ACC112 (cell line): ENCODE results near the gene NEURL1B.
"Not testable (repeated sequence)": the region's sequence is repeated elsewhere in the genome, so short reads cannot be mapped to it uniquely, and the experiment has no call there.

Experiments used
- H2AFZ ChIP-seq: fragments of 200-600 bp; sonication (generic); one replicate; pipeline ENCODE4 v1.6.0; 2017; ENCODE audit warnings: antibody characterized with exemption, low read length; ENCODE audit not compliant: unreplicated experiment
- H3K27ac ChIP-seq: fragments of 200-600 bp; sonication (generic); 2 replicates; pipeline ENCODE4 v1.5.1; 2014; ENCODE audit warnings: low read depth, mild to moderate bottlenecking, antibody characterized with exemption, low read length, moderate library complexity
- H3K27me3 ChIP-seq: fragments of 200-600 bp; sonication (generic); 2 replicates; pipeline ENCODE4 v1.6.1; 2014; ENCODE audit warnings: mild to moderate bottlenecking, antibody characterized with exemption, low read length, moderate library complexity, mixed read lengths; ENCODE audit not compliant: insufficient read depth
- H3K36me3 ChIP-seq: fragments of 200-600 bp; sonication (generic); 2 replicates; pipeline ENCODE4 v1.6.1; 2016; ENCODE audit warnings: mild to moderate bottlenecking, antibody characterized with exemption, low read length, moderate library complexity, mixed read lengths; ENCODE audit not compliant: insufficient read depth
- H3K4me1 ChIP-seq: fragments of 200-600 bp; sonication (generic); one replicate; pipeline ENCODE4 v1.6.1; 2016; ENCODE audit warnings: low read length, mixed read lengths; ENCODE audit not compliant: insufficient read depth, unreplicated experiment, control insufficient read depth
- H3K4me3 ChIP-seq: fragments of 200-600 bp; sonication (generic); 2 replicates; pipeline ENCODE4 v1.5.1; 2014; ENCODE audit warnings: mild to moderate bottlenecking, low read depth, low read length
- H3K79me2 ChIP-seq: fragments of 200-600 bp; sonication (generic); one replicate; pipeline ENCODE4 v1.6.0; 2016; ENCODE audit warnings: low read length; ENCODE audit not compliant: control insufficient read depth, unreplicated experiment, insufficient read depth

The NEURL1B gene

DNA sequence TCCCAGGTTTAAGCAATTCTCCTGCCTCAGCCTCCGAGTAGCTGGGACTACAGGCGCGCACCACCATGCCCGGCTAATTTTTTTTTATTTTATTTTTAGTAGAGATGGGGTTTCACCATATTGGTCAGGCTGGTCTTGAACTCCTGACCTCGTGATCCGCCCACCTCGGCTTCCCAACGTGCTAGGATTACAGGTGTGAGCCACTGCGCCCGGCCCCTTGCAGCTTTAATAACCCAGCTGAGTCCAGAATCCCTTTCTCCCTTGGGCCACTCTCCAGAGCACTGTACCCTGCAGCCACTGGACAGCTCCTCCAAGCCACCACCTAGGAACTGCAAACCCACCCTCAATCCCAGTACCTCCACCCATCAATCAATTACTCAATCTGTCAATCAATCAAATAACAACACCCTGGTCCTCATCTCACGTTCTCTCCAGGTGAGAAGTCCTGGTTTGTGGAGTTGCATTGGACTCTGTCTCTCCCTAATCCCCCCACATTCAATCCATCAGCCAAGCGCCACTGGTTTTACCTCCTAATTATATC is 70.3 kb downstream of the NEURL1B start:
- H2AFZ ChIP-seq, H3K36me3 ChIP-seq, H3K79me2 ChIP-seq, H3K27ac ChIP-seq, H3K4me3 ChIP-seq, H3K27me3 ChIP-seq: not testable (repeated sequence)
- peaks cover 14% of the 10 kb centered on the region for H3K4me1 ChIP-seq

DNA sequence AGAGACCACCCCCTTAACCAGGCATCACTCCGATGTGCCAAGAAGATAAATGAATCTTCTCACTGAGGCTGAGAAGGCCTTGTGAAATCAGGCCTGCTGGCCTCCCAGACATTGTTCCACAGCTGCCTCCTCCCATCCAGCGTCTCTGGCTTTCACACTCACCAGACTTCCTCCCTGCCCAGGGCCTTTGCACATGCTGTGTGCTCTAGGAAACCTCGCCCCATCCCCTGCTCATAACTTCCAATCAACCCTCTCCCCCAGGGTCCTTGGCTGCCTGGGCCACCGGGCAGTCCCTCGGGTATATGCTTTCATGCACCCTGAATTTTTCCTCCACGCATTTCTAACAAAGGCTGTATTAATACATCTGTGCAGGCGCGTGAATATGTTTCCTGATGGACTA is 71.5 kb downstream of the NEURL1B start:
- H3K36me3 ChIP-seq: no peaks in the 10 kb centered on the region
- H2AFZ ChIP-seq: no peak overlapping the region
- H3K27ac ChIP-seq: no peak overlapping the region
- peaks cover 19% of the 10 kb centered on the region for H3K4me1 ChIP-seq
- no peaks in the 10 kb centered on the region for H3K79me2 ChIP-seq
- H3K4me3 ChIP-seq: no peak overlapping the region
- no peaks in the 10 kb centered on the region for H3K27me3 ChIP-seq

DNA sequence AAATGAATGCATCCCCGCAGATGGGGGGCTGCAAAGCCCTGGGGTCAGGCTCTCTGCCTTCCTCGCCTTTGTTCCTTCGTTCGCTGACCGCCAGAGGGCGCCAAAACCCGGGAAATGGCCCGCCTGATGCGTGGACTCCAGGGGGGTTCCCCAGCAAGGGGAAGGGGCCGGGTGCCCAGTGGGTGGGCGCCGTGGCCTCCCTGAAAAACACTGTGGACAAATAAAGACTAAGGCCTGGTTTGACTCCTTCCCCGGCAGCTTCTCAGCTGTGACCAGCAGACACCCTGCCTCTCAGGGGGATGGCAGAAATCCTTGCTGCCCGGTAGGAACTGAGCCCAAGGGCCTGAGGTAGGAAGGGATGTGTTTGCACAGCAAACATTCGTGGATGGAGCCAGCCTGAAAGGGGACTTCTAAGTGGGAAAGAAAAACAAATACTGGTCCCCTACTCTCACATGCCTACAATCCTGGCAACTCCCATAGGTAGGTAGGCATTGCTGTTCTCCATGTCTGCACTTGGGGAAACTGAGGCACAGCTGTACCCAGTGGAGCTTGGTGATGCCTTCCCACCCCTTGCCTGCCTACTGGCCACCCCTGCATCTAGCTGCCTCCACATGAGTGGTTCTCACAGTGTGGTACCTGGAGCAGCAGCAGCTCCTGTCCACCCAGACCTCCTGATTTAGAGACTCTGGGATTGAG is 72.2 kb downstream of the NEURL1B start:
- Histone ChIP-seq H3K27ac (0 out of 2 replicates have a peak overlapping the region, but pooled peaks have one; percentile 9), H2AFZ (no peak overlapping the region), H3K4me1 (peaks cover 19% of the 10 kb centered on the region)

DNA sequence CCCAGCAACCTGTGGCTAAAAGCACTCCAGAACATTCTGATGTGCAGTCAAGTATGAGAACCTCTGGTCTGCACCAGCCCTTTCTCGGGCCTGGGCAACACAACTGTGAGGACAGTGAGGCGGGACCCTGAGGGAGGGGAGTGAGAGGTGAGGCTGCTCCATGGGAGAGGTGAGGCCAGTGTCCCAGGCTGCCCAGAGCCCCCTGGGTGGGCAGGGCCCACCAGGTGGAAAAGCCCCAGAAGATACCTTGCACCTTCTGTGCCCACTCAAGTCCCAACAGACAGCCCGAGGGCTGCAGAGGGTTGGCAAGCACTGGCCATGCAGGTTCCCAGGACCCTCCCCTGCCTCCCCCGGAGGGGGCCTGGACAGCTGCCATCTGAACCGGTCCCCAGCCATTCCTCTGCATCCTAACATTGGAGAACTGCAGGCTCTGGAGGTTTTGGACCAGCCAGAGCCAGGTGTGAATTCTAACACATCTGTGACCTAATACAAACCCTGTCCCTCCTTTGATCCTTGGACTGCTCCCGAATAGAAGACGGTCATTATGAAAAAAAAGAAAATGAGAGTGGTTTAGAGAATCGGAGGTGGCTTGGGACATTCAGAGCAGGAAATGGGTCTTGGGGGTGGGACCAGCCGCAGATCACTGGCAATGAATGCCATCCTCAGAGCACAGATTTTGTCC is 72.9 kb downstream of the NEURL1B start:
- no peaks in the 10 kb centered on the region for H3K27me3 ChIP-seq
- peaks cover 19% of the 10 kb centered on the region for H3K4me1 ChIP-seq
- no peak overlapping the region for H2AFZ ChIP-seq
- no peaks in the 10 kb centered on the region for H3K79me2 ChIP-seq
- peak overlapping the region; percentile 84; the same call in 1 of the 2 replicates for H3K27ac ChIP-seq
- H3K36me3 ChIP-seq: no peaks in the 10 kb centered on the region
- H3K4me3 ChIP-seq: no peak overlapping the region

More for the DNA sequence above, 72.2 kb downstream of the NEURL1B start:
- Histone ChIP-seq H3K4me3 (no peak overlapping the region), H3K27me3 (no peaks in the 10 kb centered on the region), H3K79me2 (no peaks in the 10 kb centered on the region), H3K36me3 (no peaks in the 10 kb centered on the region)

DNA sequence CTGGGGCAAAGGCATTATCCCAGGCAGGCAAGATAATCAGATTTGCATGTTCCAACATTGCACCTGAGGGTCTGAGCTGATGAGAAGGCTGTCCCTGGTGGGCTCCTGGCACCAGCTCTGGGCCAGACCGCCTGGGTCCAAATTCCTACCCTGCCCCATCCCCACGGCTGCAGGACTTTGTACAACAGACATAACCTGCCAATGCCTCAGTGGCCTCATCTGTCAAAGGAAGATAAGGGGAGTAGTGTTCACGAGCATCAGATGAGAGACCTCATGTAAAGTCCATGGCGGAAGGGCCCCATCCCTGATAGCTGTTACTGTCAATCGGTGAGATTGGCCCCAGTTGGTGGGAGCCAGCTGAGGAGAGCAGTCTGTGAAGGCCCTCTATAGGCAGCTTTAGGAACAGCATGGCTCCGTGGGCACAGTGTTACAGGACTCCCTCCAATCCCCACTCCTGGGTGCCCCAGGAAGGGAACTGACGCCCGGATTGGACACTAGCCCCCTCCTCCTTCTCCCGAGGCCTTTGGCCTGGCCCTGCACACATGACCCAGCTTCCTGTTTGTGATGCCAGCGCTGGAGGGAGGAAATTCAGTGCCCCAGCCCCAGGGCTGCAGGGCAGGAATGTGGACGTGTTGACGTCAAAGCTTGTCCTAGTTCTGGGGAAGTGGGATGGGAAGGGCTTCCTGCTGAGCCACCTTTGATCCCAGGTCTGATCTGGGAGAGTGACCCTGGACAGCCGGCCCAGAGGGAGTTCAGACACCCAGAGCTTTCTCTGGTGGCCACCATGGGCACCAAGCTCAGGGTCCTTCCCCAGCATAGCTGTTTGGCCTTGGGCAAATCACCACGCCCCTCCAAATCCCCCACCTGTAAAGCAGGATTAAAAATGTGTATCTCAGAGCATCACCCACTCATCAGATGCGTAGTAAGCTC is 73.7 kb downstream of the NEURL1B start:
- no peak overlapping the region for H2AFZ ChIP-seq
- H3K36me3 ChIP-seq: no peaks in the 10 kb centered on the region
- H3K4me1 ChIP-seq: peaks cover 19% of the 10 kb centered on the region
- H3K79me2 ChIP-seq: no peaks in the 10 kb centered on the region
- H3K27me3 ChIP-seq: no peaks in the 10 kb centered on the region
- H3K4me3 ChIP-seq: no peak overlapping the region
- H3K27ac ChIP-seq: peak overlapping the region; percentile 84

DNA sequence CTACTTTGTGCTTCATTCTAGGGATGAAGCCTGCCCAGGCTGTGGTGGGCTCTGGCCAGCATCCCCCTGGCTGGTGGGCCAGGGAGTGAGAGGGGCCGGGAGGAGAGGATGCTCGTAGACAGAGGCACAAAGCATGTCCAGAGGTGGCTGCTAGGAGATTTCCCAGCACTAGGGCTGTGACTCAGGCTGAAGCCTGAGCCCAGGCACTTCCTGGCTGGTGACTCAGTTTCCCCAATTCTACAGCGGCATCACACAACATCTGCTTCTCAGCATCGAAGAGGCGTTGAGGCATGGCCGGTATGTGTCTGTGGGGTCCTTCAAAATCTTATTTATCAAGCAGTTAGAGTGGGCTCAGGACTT is 74.3 kb downstream of the NEURL1B start:
- H3K4me3 ChIP-seq: no peak overlapping the region
- H3K27me3 ChIP-seq: no peaks in the 10 kb centered on the region
- H3K27ac ChIP-seq: peak overlapping the region; percentile 84
- H2AFZ ChIP-seq: no peak overlapping the region
- peaks cover 19% of the 10 kb centered on the region for H3K4me1 ChIP-seq
- H3K79me2 ChIP-seq: no peaks in the 10 kb centered on the region
- no peaks in the 10 kb centered on the region for H3K36me3 ChIP-seq

DNA sequence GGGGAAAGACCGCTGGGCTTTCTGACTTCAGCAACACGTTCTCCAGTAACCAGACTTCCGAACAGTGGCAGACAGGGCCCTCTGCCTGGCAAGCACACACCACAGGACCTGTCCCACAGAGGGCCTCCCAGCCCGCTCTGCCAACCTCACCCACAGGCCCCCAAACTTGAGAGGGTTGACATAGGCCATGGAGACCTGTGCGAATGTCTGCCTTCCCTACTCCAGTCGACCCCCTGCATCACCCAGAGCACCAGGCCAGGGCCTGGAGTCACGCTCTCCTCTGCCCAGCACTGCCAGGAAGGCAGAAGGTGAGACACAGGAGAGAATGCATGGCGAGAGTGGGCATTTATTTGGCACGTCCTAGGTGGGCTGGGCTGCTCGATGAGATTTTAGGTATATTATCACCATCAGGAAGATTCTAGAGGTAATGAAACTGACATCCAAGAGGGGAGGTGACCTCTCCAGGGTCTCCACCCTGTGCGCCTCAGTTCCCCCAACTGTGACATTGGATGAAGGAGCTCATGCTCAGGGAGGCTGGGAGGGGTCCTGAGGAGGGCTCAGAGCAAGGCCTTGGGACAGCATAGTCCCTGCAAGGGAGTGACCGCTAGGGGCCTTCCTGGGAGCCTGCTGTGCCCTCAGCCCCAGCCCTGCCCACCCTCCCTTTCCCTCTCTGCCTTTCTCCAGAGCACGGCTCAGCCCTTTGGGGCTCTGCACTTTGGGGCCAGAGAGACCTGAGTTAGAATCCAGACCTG is 75.0 kb downstream of the NEURL1B start:
- H3K4me3 ChIP-seq: no peak overlapping the region
- no peaks in the 10 kb centered on the region for H3K79me2 ChIP-seq
- no peak overlapping the region for H2AFZ ChIP-seq
- peak overlapping the region; percentile 84 for H3K27ac ChIP-seq
- no peaks in the 10 kb centered on the region for H3K36me3 ChIP-seq
- H3K4me1 ChIP-seq: peaks cover 19% of the 10 kb centered on the region
- H3K27me3 ChIP-seq: no peaks in the 10 kb centered on the region

DNA sequence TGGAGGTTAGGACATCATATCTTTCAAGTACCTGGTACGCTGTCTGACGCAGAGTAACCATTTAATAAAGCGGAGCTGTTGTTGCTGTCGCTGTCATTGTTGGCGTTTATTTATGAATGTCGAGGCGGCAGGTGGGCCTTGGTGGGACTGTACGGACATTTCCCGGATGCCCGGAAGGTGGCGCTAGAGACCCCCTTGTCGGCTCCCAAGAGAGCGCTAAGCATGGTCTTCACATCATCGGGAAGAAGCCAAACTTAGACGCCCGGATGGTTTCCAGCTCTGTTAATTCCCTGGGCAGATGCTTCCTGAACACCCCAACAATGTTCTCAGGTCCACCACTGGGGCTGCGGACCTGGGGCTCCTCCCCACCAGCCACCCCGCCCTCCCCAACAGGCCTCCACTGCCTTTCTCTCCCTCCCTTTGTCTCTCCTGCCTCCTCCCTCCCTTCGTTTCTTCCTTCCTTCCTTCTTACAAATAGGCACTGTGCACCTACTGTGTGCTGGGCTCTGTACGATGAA is 75.8 kb downstream of the NEURL1B start:
- Histone ChIP-seq H3K79me2 (no peaks in the 10 kb centered on the region), H3K36me3 (no peaks in the 10 kb centered on the region), H3K27ac (peak overlapping the region; percentile 84), H3K4me3 (no peak overlapping the region), H3K27me3 (no peaks in the 10 kb centered on the region), H3K4me1 (peaks cover 21% of the 10 kb centered on the region), H2AFZ (peak overlapping the region; percentile 0)

DNA sequence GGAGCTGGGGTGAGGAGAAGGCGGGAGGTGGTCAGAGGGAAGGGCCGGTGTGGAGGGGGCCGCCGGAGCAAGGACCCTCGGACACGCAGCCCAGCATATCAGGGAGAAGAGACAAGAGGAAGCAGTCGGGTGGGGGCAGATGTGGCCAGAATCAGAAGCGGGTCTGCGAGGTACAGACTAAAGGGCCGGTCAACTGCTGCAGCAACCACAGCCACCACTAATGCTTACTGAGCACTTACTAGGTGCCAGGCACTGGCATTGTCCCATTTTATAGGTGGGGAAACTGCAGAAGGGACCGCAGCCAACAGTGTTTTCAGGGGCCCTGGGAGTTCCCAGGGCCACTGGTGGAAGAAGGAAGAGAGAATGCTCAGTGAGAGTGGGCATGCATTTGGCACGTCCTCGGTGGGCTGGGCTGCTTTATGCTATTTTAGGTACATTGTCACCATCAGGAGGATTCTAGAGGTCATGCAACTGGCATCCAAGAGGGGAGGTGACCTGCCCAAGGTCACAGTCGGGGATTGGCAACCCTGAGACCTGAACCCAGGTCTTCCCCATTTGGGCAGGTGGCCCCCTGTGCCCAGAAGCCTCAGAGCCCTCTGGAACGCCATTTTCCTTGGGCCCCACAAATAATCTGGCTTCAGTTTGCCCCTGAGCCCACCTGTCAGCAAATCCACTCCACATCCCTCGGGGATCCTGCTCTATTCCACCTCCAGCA is 76.6 kb downstream of the NEURL1B start:
- Histone ChIP-seq H3K27ac (peak overlapping the region; percentile 84), H2AFZ (peak overlapping the region; percentile 0), H3K4me3 (no peak overlapping the region), H3K36me3 (no peaks in the 10 kb centered on the region), H3K27me3 (no peaks in the 10 kb centered on the region), H3K4me1 (peaks cover 26% of the 10 kb centered on the region), H3K79me2 (no peaks in the 10 kb centered on the region)
